Keratinocyte (primary cell): Measurements from ENCODE around the gene ABCA4. TPM values are rescaled to one million over a fixed set of nuclear protein-coding genes. Genes with fewer than 3 reads are reported as not detected.

Source experiments
- DNase-seq: peaks from one replicate; pipeline ENCODE4 v3.0.0-alpha.2; 2011; ENCODE audit warnings: low read depth, missing footprints, low spot score
- FAIRE-seq: peaks from 2 replicates; lab custom pipeline; 2011; peaks lifted over from hg19 to GRCh38; lab: Jason Lieb, UNC
- H2AFZ ChIP-seq: 2 replicates; pipeline ENCODE4 v1.6.0; 2012; ENCODE audit warnings: low read length, control low read depth, inconsistent platforms; ENCODE audit not compliant: control insufficient read depth
- H3K27ac ChIP-seq: 2 replicates; pipeline ENCODE4 v1.5.1; 2011; ENCODE audit warnings: low read length; ENCODE audit not compliant: control insufficient read depth, insufficient read depth
- H3K27me3 ChIP-seq: 3 replicates; pipeline ENCODE4 v1.6.0; 2011; ENCODE audit warnings: low read length; ENCODE audit not compliant: control insufficient read depth, insufficient read depth; ENCODE audit errors: extremely low read depth
- H3K36me3 ChIP-seq, 2 experiments: 2 replicates in 1 of 2; 3 replicates in 1 of 2; pipeline ENCODE4 v1.5.1; 2011; ENCODE audit warnings: low read length in 2 of 2, mild to moderate bottlenecking in 1 of 2; ENCODE audit not compliant: control insufficient read depth in 2 of 2, insufficient read depth in 2 of 2; ENCODE audit errors: extremely low read depth in 1 of 2
- H3K4me1 ChIP-seq: 3 replicates; pipeline ENCODE4 v1.5.1; 2011; ENCODE audit warnings: low read length; ENCODE audit not compliant: control insufficient read depth, insufficient read depth; ENCODE audit errors: extremely low read depth
- H3K4me2 ChIP-seq: 3 replicates; pipeline ENCODE4 v1.6.0; 2011; ENCODE audit warnings: low read depth, low read length; ENCODE audit not compliant: control insufficient read depth, insufficient read depth; ENCODE audit errors: extremely low read depth
- H3K4me3 ChIP-seq, 3 experiments: fragments of 200-600 bp in 1 of 3; sonication (generic) in 1 of 3; 2 replicates in 2 of 3; 3 replicates in 1 of 3; pipeline ENCODE4 v1.5.1; 2011 to 2016; ENCODE audit warnings: low read length in 3 of 3, mild to moderate bottlenecking in 3 of 3, control low read depth in 2 of 3, inconsistent platforms in 1 of 3, low read depth in 1 of 3, mixed read lengths in 1 of 3, mixed run types in 1 of 3, moderate library complexity in 1 of 3; ENCODE audit not compliant: control insufficient read depth in 2 of 3, insufficient read depth in 2 of 3; ENCODE audit errors: extremely low read depth in 1 of 3
- H3K79me2 ChIP-seq: 2 replicates; pipeline ENCODE4 v1.6.0; 2012; ENCODE audit warnings: low read length; ENCODE audit not compliant: control insufficient read depth, insufficient read depth
- H3K9ac ChIP-seq: 3 replicates; pipeline ENCODE4 v1.6.0; 2011; ENCODE audit warnings: low read length; ENCODE audit not compliant: control insufficient read depth, insufficient read depth; ENCODE audit errors: extremely low read depth
- H3K9me1 ChIP-seq: 3 replicates; pipeline ENCODE4 v1.6.0; 2011; ENCODE audit warnings: low read length; ENCODE audit not compliant: control insufficient read depth, insufficient read depth; ENCODE audit errors: extremely low read depth
- H3K9me3 ChIP-seq: 2 replicates; pipeline ENCODE4 v1.5.1; 2012; ENCODE audit warnings: low read depth, low read length; ENCODE audit not compliant: control insufficient read depth
- H4K20me1 ChIP-seq: 3 replicates; pipeline ENCODE4 v1.6.0; 2011; ENCODE audit warnings: low read length; ENCODE audit not compliant: control insufficient read depth, insufficient read depth; ENCODE audit errors: extremely low read depth
- EZH2 ChIP-seq: IDR thresholded peaks from one replicate; pipeline ENCODE4 v1.6.1; 2012; ENCODE audit warnings: inconsistent platforms, mild to moderate bottlenecking, low read length, moderate library complexity
- dilution Hi-C: fragments of 300-500 bp; cut with MboI; formaldehyde crosslinking; loops from one replicate; pipeline ENCODE4 v1.7.0; 2020; ENCODE audit warnings: low sequenced_read_pairs; ENCODE audit not compliant: extremely low pct_ligation_motif_present
- polyA plus RNA-seq, 5 experiments: library from polyadenylated mRNA; depleted of rRNA in 3 of 5; stranded (reverse) in 3 of 5; stranded (forward) in 1 of 5; unstranded in 1 of 5; fragments of >200 nt; gene quantifications; 1 replicate in 1 of 5; 2 replicates in 3 of 5; 3 replicates in 1 of 5; pipeline versions ENCODE4 v1.2.1 to v1.2.3, GENCODE V29; 2011 to 2012; ENCODE audit warnings: missing spikeins in 2 of 5, low read depth in 1 of 5, low replicate concordance in 1 of 5
- TF ChIP-seq, protein P1 (sequence below), 3 experiments: IDR thresholded peaks in 1 of 3; conservative IDR thresholded peaks in 1 of 3; optimal IDR thresholded peaks in 1 of 3; 2 replicates in 2 of 3; 3 replicates in 1 of 3; pipeline versions ENCODE3 to v1.5.1; 2011; ENCODE audit warnings: low read length in 3 of 3, mild to moderate bottlenecking in 3 of 3, moderate library complexity in 2 of 3, control low read depth in 1 of 3, inconsistent platforms in 1 of 3; ENCODE audit not compliant: insufficient read depth in 2 of 3; ENCODE audit errors: extremely low read depth in 1 of 3

The ABCA4 gene
- polyA plus RNA-seq, 1 donor (not counting 4 experiments of a cell fraction or from before 2014, with no cell fraction given): 0.04 TPM

DNA sequence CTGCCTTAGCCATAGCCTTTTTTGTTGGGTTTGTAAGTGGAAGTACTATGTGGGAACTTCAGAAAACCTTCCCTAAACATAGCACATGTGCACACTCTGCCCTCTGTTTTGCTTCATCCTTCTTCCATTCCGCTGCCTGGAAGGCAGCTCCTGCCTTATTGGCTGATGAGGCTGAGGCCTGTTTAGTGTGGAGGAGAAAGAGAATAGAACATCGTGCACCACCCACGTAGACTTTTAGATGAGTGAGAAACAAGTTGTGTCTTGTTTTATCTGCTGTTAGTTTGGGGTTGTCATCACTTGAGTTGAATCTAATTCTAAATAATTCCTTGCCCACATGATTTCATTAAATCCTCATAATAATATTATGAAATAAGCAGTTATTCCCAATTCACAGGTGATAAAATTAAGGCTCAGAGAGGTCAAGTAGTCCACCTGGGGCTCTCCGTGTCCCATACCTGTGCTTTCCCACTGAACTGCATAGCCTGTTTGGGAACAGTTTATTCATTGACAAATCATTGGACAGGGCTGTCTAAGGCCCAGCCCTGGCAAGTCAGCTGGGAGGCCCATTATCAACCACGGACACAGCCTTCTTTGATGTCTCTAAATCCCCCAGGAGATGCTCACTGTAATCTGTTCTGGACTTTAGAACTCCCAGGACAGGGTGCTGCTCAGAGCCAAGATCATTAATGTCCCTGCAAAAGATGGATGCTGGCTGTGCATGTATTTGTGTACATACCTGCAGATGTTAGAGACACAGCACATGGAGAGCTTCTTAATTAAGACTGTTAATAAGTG lies 93.0 kb downstream of the ABCA4 start:
- no peak for DNase-seq
- H3K9me3 ChIP-seq: no peaks in the 10 kb centered on the region

DNA sequence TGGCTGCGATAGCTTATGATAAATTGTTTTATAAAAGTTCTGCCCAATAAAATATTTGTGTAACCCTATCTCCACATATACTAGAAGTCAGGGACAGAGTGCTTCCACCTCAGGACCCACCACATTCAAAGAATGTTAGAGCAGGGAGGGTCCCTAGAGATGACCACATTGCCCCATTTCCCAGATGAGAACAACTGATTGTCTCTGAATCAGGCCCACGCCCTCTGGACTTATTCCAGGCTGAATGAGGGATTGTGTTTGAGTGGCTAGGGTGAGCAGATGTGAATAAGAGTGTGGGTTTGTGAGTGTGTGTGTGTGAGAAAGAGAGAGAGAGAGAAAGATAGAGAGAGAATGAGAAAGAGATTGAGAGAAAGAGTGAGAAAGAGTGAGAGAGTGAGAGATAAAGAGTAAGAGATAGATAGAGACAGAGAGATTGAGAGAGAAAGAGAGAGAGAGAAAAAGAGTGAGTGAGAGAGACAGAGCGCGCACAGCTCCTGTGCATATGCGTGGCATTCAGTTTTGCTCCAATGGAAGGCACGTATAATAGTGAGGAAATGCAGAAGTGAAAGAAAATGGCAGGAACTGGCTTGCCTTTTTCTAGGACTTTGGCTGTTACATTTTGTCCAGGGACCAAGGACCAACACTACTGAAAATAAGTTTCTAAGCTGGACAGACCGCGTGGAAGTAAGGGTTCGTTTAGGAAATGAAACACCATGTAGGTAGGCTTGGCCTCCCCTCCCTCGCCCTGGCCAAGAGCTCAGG lies 94.1 kb downstream of the ABCA4 start:
- no peak overlapping the region for H3K4me2 ChIP-seq
- H3K27ac ChIP-seq: no peak overlapping the region
- no peaks in the 10 kb centered on the region for H3K9me1 ChIP-seq
- TF ChIP-seq, protein P1, sequence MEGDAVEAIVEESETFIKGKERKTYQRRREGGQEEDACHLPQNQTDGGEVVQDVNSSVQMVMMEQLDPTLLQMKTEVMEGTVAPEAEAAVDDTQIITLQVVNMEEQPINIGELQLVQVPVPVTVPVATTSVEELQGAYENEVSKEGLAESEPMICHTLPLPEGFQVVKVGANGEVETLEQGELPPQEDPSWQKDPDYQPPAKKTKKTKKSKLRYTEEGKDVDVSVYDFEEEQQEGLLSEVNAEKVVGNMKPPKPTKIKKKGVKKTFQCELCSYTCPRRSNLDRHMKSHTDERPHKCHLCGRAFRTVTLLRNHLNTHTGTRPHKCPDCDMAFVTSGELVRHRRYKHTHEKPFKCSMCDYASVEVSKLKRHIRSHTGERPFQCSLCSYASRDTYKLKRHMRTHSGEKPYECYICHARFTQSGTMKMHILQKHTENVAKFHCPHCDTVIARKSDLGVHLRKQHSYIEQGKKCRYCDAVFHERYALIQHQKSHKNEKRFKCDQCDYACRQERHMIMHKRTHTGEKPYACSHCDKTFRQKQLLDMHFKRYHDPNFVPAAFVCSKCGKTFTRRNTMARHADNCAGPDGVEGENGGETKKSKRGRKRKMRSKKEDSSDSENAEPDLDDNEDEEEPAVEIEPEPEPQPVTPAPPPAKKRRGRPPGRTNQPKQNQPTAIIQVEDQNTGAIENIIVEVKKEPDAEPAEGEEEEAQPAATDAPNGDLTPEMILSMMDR (optimal IDR thresholded peaks at IDR 0.05 in 1 of 3, IDR thresholded peaks at IDR 0.05 in 1 of 3, conservative IDR thresholded peaks at IDR 0.05 in 1 of 3; ENCODE audit: extremely low read depth in 1 of 3, insufficient read depth in 2 of 3, low read length in 3 of 3): no peak
- TF ChIP-seq EZH2: no peak
- no peaks in the 10 kb centered on the region for H3K79me2 ChIP-seq
- DNase-seq (no peak), FAIRE-seq (peak; percentile 26)
- no peak overlapping the region for H3K4me3 ChIP-seq
- peaks cover 15% of the 10 kb centered on the region for H3K4me1 ChIP-seq
- no peaks in the 10 kb centered on the region for H3K9me3 ChIP-seq
- H2AFZ ChIP-seq: no peak overlapping the region
- no peaks in the 10 kb centered on the region for H4K20me1 ChIP-seq
- dilution Hi-C loops: no loop called here
- no peak overlapping the region for H3K9ac ChIP-seq
- no peaks in the 10 kb centered on the region for H3K36me3 ChIP-seq
- H3K27me3 ChIP-seq: no peaks in the 10 kb centered on the region

More for the DNA sequence above, 93.0 kb downstream of the ABCA4 start:
- Histone ChIP-seq H3K36me3 (no peaks in the 10 kb centered on the region), H3K9ac (no peak overlapping the region), H3K4me3 (no peak overlapping the region), H2AFZ (no peak overlapping the region), H3K79me2 (no peaks in the 10 kb centered on the region), H4K20me1 (no peaks in the 10 kb centered on the region), H3K4me1 (peaks cover 15% of the 10 kb centered on the region), H3K27me3 (no peaks in the 10 kb centered on the region), H3K27ac (no peak overlapping the region), H3K4me2 (peak overlapping the region; percentile 10), H3K9me1 (no peaks in the 10 kb centered on the region)
- TF ChIP-seq, protein P1 (optimal IDR thresholded peaks at IDR 0.05 in 1 of 3, IDR thresholded peaks at IDR 0.05 in 1 of 3, conservative IDR thresholded peaks at IDR 0.05 in 1 of 3; ENCODE audit: extremely low read depth in 1 of 3, insufficient read depth in 2 of 3, low read length in 3 of 3): no peak
- TF ChIP-seq EZH2: no peak
- FAIRE-seq: peak; percentile 83
- dilution Hi-C loops: no loop called here
